ENCODE results near the gene NBAS.

DNA sequence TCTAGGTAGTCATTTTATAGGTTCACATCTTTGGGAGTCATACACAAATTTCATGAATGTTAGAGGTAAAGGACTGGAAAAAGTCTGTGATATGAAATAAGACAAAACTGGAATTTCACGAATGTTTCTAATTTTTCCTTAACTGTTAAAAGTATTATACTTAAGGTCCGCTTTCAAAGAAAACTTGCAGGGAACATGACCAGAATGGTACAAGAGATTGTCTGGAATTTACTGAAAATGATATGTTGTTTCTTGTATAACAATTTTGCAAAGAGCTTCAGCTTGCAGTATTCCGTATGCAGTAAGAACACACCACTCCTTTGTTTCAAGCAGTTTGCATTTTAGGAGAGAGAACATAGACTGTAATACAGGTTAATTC, 32.2 kb upstream of the NBAS start:
- TF ChIP-seq, protein P1, sequence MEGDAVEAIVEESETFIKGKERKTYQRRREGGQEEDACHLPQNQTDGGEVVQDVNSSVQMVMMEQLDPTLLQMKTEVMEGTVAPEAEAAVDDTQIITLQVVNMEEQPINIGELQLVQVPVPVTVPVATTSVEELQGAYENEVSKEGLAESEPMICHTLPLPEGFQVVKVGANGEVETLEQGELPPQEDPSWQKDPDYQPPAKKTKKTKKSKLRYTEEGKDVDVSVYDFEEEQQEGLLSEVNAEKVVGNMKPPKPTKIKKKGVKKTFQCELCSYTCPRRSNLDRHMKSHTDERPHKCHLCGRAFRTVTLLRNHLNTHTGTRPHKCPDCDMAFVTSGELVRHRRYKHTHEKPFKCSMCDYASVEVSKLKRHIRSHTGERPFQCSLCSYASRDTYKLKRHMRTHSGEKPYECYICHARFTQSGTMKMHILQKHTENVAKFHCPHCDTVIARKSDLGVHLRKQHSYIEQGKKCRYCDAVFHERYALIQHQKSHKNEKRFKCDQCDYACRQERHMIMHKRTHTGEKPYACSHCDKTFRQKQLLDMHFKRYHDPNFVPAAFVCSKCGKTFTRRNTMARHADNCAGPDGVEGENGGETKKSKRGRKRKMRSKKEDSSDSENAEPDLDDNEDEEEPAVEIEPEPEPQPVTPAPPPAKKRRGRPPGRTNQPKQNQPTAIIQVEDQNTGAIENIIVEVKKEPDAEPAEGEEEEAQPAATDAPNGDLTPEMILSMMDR (IDR thresholded peaks at IDR 0.05) = no peak
- TF ChIP-seq POLR2A (IDR thresholded peaks at IDR 0.05) = no peak
